Peyer's patch (tissue), 4 donors: ENCODE data around the gene MTMR4. TPM values are rescaled to one million over a fixed set of nuclear protein-coding genes. Genes with fewer than 3 reads are reported as not detected.

Source experiments
- DNase-seq, 3 donors: peaks; one replicate each; pipeline ENCODE4 v3.0.0-alpha.2; 2017 to 2019
- H3K27ac ChIP-seq, 4 donors: fragments of 200-600 bp; sonication (generic); one replicate each; pipeline ENCODE4 v1.5.1; 2016 to 2019
- H3K27me3 ChIP-seq, 2 donors: fragments of 200-600 bp; sonication (generic); one replicate each; pipeline ENCODE4 v1.5.1; 2019
- H3K36me3 ChIP-seq, 3 donors: fragments of 200-600 bp; sonication (generic); one replicate each; pipeline ENCODE4 v1.5.1; 2016 to 2019
- H3K4me1 ChIP-seq, 4 donors: fragments of 200-600 bp; sonication (generic); one replicate each; pipeline ENCODE4 v1.5.1; 2016 to 2019
- H3K4me3 ChIP-seq, 4 donors: fragments of 200-600 bp; sonication (generic); 1 replicate in 3 of 4; 2 replicates in 1 of 4; pipeline ENCODE4 v1.5.1; 2016 to 2019; ENCODE audit warnings: mild to moderate bottlenecking in 1 of 4
- H3K9me3 ChIP-seq, 4 donors: fragments of 200-600 bp; sonication (generic); one replicate each; pipeline ENCODE4 v1.5.1; 2016 to 2019; ENCODE audit warnings: mild to moderate bottlenecking in 1 of 4
- POLR2A ChIP-seq, 2 donors: fragments of 450-650 bp; IDR thresholded peaks; one replicate each; pipeline ENCODE4 v1.5.1; 2017; ENCODE audit warnings: antibody characterized with exemption in 2 of 2, mild to moderate bottlenecking in 2 of 2, moderate library complexity in 2 of 2
- total RNA-seq, 4 donors: library from RNA; depleted of rRNA; stranded (reverse); fragments of >200 nt; gene quantifications; one replicate each; pipeline ENCODE4 v1.1.0, GENCODE V29; 2016
- TF ChIP-seq, protein P1 (sequence below), 6 experiments: fragments of 450-650 bp in 4 of 6; fragments of 200-600 bp in 2 of 6; sonication (generic) in 1 of 6; IDR thresholded peaks; one replicate each; pipeline ENCODE4 v1.5.1; 2017 to 2019; ENCODE audit warnings: antibody characterized with exemption in 6 of 6, mild to moderate bottlenecking in 3 of 6, moderate library complexity in 1 of 6

MTMR4 gene
- total RNA-seq, 4 donors from 2014 or later = 46.2 to 129 (median 105) TPM

DNA sequence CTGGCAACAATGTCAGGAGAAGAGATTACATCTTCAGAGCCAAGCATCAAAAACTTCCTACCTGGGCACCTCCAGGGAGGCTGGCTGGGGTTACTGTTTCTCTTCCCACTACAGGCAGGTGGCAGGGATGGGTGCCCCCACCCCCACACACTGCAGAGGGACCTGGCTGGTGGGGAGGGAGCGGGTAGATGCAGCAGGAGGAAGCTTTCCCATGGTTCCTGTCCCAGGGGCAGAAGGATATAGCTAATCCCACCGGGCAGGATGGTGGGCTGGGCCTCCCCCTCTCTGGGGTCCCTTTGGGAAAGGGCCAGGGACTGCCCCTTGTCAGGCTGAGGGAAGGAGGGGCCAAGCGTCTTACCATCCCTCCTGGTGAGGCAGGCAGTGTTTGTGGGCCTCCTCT, 16.7 kb upstream of the MTMR4 start:
- Histone ChIP-seq H3K4me1 (peaks cover 0 to 11% (median 0%) of the 10 kb centered on the region in 4 donors), H3K27ac (peak overlapping the region in 2 of 4 donors; percentile 44 to 59), H3K36me3 (no peaks in the 10 kb centered on the region), H3K9me3 (no peaks in the 10 kb centered on the region), H3K27me3 (no peaks in the 10 kb centered on the region), H3K4me3 (peak overlapping the region; percentile 41 to 73 (median 57))
- DNase-seq = no peak
- TF ChIP-seq POLR2A (IDR thresholded peaks at IDR 0.05) = no peak
- TF ChIP-seq, protein P1, sequence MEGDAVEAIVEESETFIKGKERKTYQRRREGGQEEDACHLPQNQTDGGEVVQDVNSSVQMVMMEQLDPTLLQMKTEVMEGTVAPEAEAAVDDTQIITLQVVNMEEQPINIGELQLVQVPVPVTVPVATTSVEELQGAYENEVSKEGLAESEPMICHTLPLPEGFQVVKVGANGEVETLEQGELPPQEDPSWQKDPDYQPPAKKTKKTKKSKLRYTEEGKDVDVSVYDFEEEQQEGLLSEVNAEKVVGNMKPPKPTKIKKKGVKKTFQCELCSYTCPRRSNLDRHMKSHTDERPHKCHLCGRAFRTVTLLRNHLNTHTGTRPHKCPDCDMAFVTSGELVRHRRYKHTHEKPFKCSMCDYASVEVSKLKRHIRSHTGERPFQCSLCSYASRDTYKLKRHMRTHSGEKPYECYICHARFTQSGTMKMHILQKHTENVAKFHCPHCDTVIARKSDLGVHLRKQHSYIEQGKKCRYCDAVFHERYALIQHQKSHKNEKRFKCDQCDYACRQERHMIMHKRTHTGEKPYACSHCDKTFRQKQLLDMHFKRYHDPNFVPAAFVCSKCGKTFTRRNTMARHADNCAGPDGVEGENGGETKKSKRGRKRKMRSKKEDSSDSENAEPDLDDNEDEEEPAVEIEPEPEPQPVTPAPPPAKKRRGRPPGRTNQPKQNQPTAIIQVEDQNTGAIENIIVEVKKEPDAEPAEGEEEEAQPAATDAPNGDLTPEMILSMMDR (IDR thresholded peaks at IDR 0.05) = no peak

DNA sequence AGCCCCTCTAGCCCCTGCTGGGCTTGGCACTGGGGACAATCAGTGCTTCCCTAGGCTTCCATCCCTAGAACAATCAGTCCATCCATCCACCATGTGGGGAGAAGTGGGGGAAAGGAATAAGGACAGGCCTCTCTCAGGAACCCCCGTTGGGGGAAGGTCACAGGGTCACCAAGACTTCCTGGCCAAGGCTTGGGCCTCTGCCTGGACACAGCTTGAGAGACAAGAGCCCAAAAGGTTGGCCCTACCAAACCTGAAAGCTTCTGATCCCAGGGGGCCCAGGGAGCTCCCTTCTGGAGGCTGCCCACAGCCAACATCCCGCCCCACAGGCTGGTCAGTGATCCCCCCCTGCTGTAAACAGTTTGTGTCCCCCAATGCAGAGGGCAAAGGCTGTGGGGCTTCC, 16.2 kb upstream of the MTMR4 start:
- no peaks in the 10 kb centered on the region for H3K36me3 ChIP-seq
- TF ChIP-seq, protein P1 (IDR thresholded peaks at IDR 0.05) = no peak
- no peak for TF ChIP-seq POLR2A (IDR thresholded peaks at IDR 0.05)
- no peak for DNase-seq
- no peaks in the 10 kb centered on the region for H3K27me3 ChIP-seq
- H3K4me3 ChIP-seq = no peak overlapping the region
- H3K27ac ChIP-seq = no peak overlapping the region
- no peaks in the 10 kb centered on the region for H3K9me3 ChIP-seq
- H3K4me1 ChIP-seq = peaks cover 0 to 11% (median 0%) of the 10 kb centered on the region in 4 donors

DNA sequence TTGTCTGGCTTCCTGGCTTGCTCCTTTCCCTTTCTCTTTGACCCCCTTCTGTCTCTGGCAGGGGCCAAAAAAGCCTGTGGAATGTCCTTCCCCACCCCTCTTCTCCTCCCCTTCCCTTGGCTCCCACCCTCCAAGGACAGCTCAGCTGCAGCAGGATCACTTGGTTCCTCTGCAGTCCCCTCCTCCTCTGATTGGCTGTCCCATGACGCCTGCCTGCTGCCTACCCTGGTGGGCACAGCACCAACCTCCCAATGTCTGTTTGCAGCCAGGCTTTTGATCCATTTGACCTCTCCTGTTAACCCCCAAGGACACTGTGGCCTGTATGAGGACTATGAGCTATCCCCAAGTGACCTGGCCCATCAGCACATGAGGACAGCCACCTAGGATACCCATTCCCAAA, 14.8 kb upstream of the MTMR4 start:
- H3K4me3 ChIP-seq = peak overlapping the region in 1 of 4 donors; percentile 12
- TF ChIP-seq, protein P1 (IDR thresholded peaks at IDR 0.05) = no peak
- no peak for TF ChIP-seq POLR2A (IDR thresholded peaks at IDR 0.05)
- DNase-seq = no peak
- peaks cover 0 to 11% (median 0%) of the 10 kb centered on the region in 4 donors for H3K4me1 ChIP-seq
- no peaks in the 10 kb centered on the region for H3K27me3 ChIP-seq
- H3K36me3 ChIP-seq = no peaks in the 10 kb centered on the region
- H3K9me3 ChIP-seq = no peaks in the 10 kb centered on the region
- H3K27ac ChIP-seq = peak overlapping the region in 2 of 4 donors; percentile 22 to 58

DNA sequence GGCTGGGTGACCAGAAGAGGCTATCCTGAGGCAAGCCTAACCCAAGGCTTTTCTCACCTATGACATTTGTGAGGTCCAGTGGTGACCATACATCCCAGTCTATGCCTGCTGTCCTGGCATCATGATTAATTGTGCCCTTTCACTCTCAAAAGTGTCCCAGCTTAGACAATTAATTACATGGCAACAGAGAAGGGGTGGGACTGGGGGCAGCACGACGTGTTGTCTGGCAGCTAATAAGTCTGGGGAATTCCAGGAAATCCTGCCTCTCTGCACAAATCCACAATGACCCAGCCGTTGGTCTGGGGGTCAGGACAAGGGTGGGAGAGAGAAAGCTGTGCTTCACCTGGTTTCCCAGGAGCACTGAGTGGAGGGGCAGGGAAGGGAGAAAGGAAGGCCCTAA, 14.0 kb upstream of the MTMR4 start:
- peaks cover 0 to 11% (median 0%) of the 10 kb centered on the region in 4 donors for H3K4me1 ChIP-seq
- H3K9me3 ChIP-seq = no peaks in the 10 kb centered on the region
- TF ChIP-seq POLR2A (IDR thresholded peaks at IDR 0.05) = no peak
- TF ChIP-seq, protein P1 (IDR thresholded peaks at IDR 0.05) = no peak
- no peaks in the 10 kb centered on the region for H3K36me3 ChIP-seq
- DNase-seq = no peak
- H3K27me3 ChIP-seq = no peaks in the 10 kb centered on the region
- peak overlapping the region in 1 of 4 donors; percentile 12 for H3K4me3 ChIP-seq
- peak overlapping the region in 3 of 4 donors; percentile 22 to 58 (median 42) for H3K27ac ChIP-seq

DNA sequence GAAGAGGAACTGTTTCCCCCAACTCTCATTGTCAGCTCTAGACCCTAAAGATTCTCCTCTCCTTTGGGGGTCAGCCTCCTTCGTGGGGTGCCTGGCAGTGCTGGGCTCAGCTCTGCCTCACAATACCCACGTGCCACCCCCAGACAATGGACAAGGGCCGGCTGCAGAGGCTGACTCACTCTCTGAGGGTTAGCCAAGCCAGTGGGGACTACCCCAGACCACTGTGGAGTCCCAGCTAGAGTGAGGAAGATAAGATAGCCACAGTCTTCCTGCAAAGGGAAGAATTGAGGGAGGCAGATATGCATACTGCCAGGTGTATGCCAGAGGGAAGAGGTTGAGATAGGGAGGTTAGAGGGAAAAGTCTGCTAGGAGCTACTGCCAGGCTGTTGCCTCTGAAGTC, 13.5 kb upstream of the MTMR4 start:
- H3K4me1 ChIP-seq = peaks cover 0 to 11% (median 0%) of the 10 kb centered on the region in 4 donors
- DNase-seq = no peak
- no peak for TF ChIP-seq POLR2A (IDR thresholded peaks at IDR 0.05)
- TF ChIP-seq, protein P1 (IDR thresholded peaks at IDR 0.05) = no peak
- H3K9me3 ChIP-seq = no peaks in the 10 kb centered on the region
- H3K27ac ChIP-seq = peak overlapping the region; percentile 5 to 65 (median 50)
- H3K36me3 ChIP-seq = no peaks in the 10 kb centered on the region
- no peak overlapping the region for H3K4me3 ChIP-seq
- H3K27me3 ChIP-seq = no peaks in the 10 kb centered on the region

DNA sequence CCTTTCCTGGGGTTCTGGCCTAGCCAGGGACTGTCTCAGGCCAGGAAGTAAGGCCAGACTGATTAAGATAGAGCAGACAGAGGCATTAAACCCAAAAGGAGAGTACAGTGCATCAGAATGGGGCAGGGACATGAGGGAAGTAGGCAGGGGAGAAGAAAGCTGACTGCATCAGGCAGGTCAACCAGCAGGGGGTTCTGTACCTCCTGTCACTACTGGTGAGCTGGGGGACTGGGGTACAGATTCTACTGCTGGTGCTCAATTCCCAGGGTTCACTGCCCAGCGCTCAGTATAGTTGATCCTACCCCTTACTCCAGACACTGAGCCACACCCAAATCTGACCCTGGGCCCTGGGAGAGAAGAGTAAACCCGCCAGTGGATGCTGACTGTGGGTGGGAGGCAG, 12.9 kb upstream of the MTMR4 start:
- Histone ChIP-seq H3K27me3 (no peaks in the 10 kb centered on the region), H3K4me3 (peak overlapping the region in 1 of 4 donors; percentile 29), H3K27ac (peak overlapping the region; percentile 5 to 65 (median 50)), H3K9me3 (no peaks in the 10 kb centered on the region), H3K36me3 (no peaks in the 10 kb centered on the region), H3K4me1 (peaks cover 0 to 8% (median 0%) of the 10 kb centered on the region in 4 donors)
- DNase-seq = no peak
- TF ChIP-seq, protein P1 (IDR thresholded peaks at IDR 0.05) = no peak
- TF ChIP-seq POLR2A (IDR thresholded peaks at IDR 0.05) = no peak
